Liver (tissue), 9 donors: ENCODE data around the gene CARM1. TPM values are rescaled to one million over a fixed set of nuclear protein-coding genes. Genes with fewer than 3 reads are reported as not detected.

ENCODE experiments used
- DNase-seq: peaks from one replicate; pipeline ENCODE4 v3.0.0-alpha.2; 2017; ENCODE audit warnings: low spot score
- H3K27ac ChIP-seq, 2 donors: one replicate each; pipeline ENCODE4 v1.7.0; 2013; ENCODE audit warnings: inconsistent platforms in 2 of 2, low read length in 2 of 2, control low read depth in 1 of 2, low read depth in 1 of 2, mild to moderate bottlenecking in 1 of 2
- H3K27me3 ChIP-seq, 4 donors: one replicate each; pipeline versions ENCODE4 v1.6.1 to v1.7.0; 2013; ENCODE audit warnings: low read length in 3 of 4, inconsistent platforms in 1 of 4, mild to moderate bottlenecking in 1 of 4, moderate library complexity in 1 of 4; ENCODE audit not compliant: control insufficient read depth in 4 of 4, insufficient read depth in 4 of 4
- H3K36me3 ChIP-seq, 4 donors: one replicate each; pipeline versions ENCODE4 v1.6.1 to v1.7.0; 2013; ENCODE audit warnings: low read length in 3 of 4, mild to moderate bottlenecking in 3 of 4, low read depth in 1 of 4, moderate library complexity in 1 of 4; ENCODE audit not compliant: control insufficient read depth in 4 of 4, insufficient read depth in 3 of 4
- H3K4me1 ChIP-seq, 4 donors: one replicate each; pipeline versions ENCODE4 v1.6.1 to v1.7.0; 2013; ENCODE audit warnings: low read length in 3 of 4, mild to moderate bottlenecking in 3 of 4, moderate library complexity in 1 of 4; ENCODE audit not compliant: control insufficient read depth in 4 of 4, insufficient read depth in 4 of 4
- H3K4me3 ChIP-seq, 3 donors: one replicate each; pipeline versions ENCODE4 v1.6.1 to v1.7.0; 2013; ENCODE audit warnings: low read length in 3 of 3, control low read depth in 1 of 3, low read depth in 1 of 3, mild to moderate bottlenecking in 1 of 3
- H3K9ac ChIP-seq, 2 donors: one replicate each; pipeline ENCODE4 v1.7.0; 2013; ENCODE audit warnings: low read length in 2 of 2, mild to moderate bottlenecking in 2 of 2, moderate library complexity in 2 of 2, control low read depth in 1 of 2, low read depth in 1 of 2
- H3K9me3 ChIP-seq, 4 donors: one replicate each; pipeline versions ENCODE4 v1.6.1 to v1.7.0; 2013; ENCODE audit warnings: low read length in 3 of 4; ENCODE audit not compliant: control insufficient read depth in 4 of 4
- ATF3 ChIP-seq: IDR thresholded peaks from 2 replicates; pipeline ENCODE4 v1.6.1; 2016; ENCODE audit warnings: antibody characterized with exemption
- CTCF ChIP-seq: fragments of 150-350 bp; IDR thresholded peaks from 2 replicates; pipeline ENCODE4 v1.5.1; 2017; ENCODE audit warnings: improper control_type of control experiment, low read depth, low read length; ENCODE audit not compliant: missing input control
- GABPA ChIP-seq, 2 donors: IDR thresholded peaks in 1 of 2; conservative IDR thresholded peaks in 1 of 2; 2 replicates each; pipeline ENCODE4 v1.6.1; 2016; ENCODE audit warnings: antibody characterized with exemption in 2 of 2, mild to moderate bottlenecking in 1 of 2, moderate library complexity in 1 of 2
- JUND ChIP-seq, 2 donors: IDR thresholded peaks; 2 replicates each; pipeline ENCODE4 v1.6.1; 2016; ENCODE audit warnings: antibody characterized with exemption in 2 of 2
- MAX ChIP-seq: IDR thresholded peaks from 2 replicates; pipeline ENCODE4 v1.6.1; 2016; ENCODE audit warnings: antibody characterized with exemption
- NR2F2 ChIP-seq: IDR thresholded peaks from 2 replicates; pipeline ENCODE4 v1.6.1; 2016; ENCODE audit warnings: antibody characterized with exemption
- REST ChIP-seq: IDR thresholded peaks from 2 replicates; pipeline ENCODE4 v1.6.1; 2016; ENCODE audit warnings: antibody characterized with exemption, mild to moderate bottlenecking
- RXRA ChIP-seq, 2 donors: IDR thresholded peaks; 2 replicates each; pipeline ENCODE4 v1.6.1; 2017 to 2018; ENCODE audit warnings: antibody characterized with exemption in 2 of 2, mild to moderate bottlenecking in 1 of 2
- WGBS: extraction: QIAGEN DNeasy Blood & Tissue Kit; methylation state at CpG from one replicate; pipeline ENCODE4 v1.1.7; 2013; 5-methylcytosine and 5-hydroxymethylcytosine counted together
- polyA plus RNA-seq, 2 donors: library from polyadenylated mRNA; stranded (reverse) in 1 of 2; unstranded in 1 of 2; fragments of 200-250 nt in 1 of 2; fragments of >200 nt in 1 of 2; fragmentation: Nextera tagmentation in 1 of 2; extraction: Ambion mirVana in 1 of 2; gene quantifications; one replicate each; pipeline versions ENCODE4 v1.2.1 to v1.2.3, GENCODE V29; 2013 to 2015
- total RNA-seq, 2 donors: library from RNA; depleted of rRNA; stranded (reverse); fragments of >200 nt; gene quantifications; one replicate each; pipeline ENCODE4 v1.2.3, GENCODE V29; 2014
- donor health status: healthy.
- donor health status: healthy.
- donor health status: healthy.
- donor health status: healthy.
- donor health status: healthy.

The CARM1 gene
- total and polyA plus RNA-seq, 4 donors, result 5.1 to 18.3 (median 15.1) TPM

GRCh38 chr19:10911579-10912363 lies 40.4 kb downstream of the CARM1 start:
- WGBS, result 94% methylated on average over 31 of the region's 31 CpGs
- no peaks in the 10 kb centered on the region for H3K27me3 ChIP-seq
- TF ChIP-seq REST, result no peak
- no peak for TF ChIP-seq ATF3
- no peak for TF ChIP-seq GABPA (IDR thresholded peaks at IDR 0.05 in 1 of 2, conservative IDR thresholded peaks at IDR 0.05 in 1 of 2)
- no peak for TF ChIP-seq JUND (IDR thresholded peaks at IDR 0.05)
- TF ChIP-seq CTCF, result no peak
- no peak for TF ChIP-seq NR2F2
- no peak for TF ChIP-seq MAX
- H3K4me3 ChIP-seq, result no peak overlapping the region
- no peaks in the 10 kb centered on the region for H3K4me1 ChIP-seq
- DNase-seq, result no peak
- no peak overlapping the region for H3K9ac ChIP-seq
- no peak overlapping the region for H3K27ac ChIP-seq
- peaks cover 0 to 39% (median 11%) of the 10 kb centered on the region in 4 donors for H3K36me3 ChIP-seq
- no peaks in the 10 kb centered on the region for H3K9me3 ChIP-seq

GRCh38 chr19:10912619-10913018 lies 41.3 kb downstream of the CARM1 start:
- no peak for TF ChIP-seq REST
- no peak for TF ChIP-seq GABPA (IDR thresholded peaks at IDR 0.05 in 1 of 2, conservative IDR thresholded peaks at IDR 0.05 in 1 of 2)
- TF ChIP-seq RXRA (IDR thresholded peaks at IDR 0.05), result no peak
- DNase-seq, result no peak
- H3K9ac ChIP-seq, result no peak overlapping the region
- no peaks in the 10 kb centered on the region for H3K4me1 ChIP-seq
- H3K27ac ChIP-seq, result no peak overlapping the region
- no peaks in the 10 kb centered on the region for H3K9me3 ChIP-seq
- H3K4me3 ChIP-seq, result no peak overlapping the region
- peaks cover 0 to 37% (median 11%) of the 10 kb centered on the region in 4 donors for H3K36me3 ChIP-seq
- 94% methylated on average over 18 of the region's 18 CpGs for WGBS
- H3K27me3 ChIP-seq, result no peaks in the 10 kb centered on the region
